Glomerular visceral epithelial cell (primary cell): ENCODE results near the gene USP11.
"Not testable (repeated sequence)": the region's sequence is repeated elsewhere in the genome, so short reads cannot be mapped to it uniquely, and the experiment has no call there.

Experiments
- DNase-seq: peaks from one replicate; pipeline ENCODE4 v3.0.0-alpha.2; 2016; ENCODE audit errors: extremely low spot score

Gene USP11

GRCh38 chrX:47247206-47247998 lies 14.6 kb downstream of the USP11 start:
- DNase-seq = peak; percentile 85

- no peak for DNase-seq
These were observed 15.2 kb downstream of the USP11 start for GRCh38 chrX:47247999-47248320.

GRCh38 chrX:47248576-47248975 lies 15.8 kb downstream of the USP11 start:
- DNase-seq = no peak

DNA sequence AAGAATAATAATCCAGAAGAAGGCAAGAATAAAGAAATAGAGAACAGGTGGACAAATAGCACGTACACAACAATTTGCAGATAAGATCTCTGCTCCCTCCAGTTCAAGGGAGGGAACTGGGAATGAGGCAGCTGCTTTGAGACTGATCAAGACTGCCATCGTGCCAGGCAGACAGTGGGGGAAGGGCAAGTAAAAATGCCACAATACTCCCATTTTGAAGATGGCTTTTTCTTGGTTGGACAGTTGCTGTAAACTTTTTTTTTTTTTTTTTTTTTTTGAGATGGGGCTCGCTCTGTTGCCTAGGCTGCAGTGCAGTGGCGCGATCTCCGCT lies 17.2 kb downstream of the USP11 start:
- no peak for DNase-seq

GRCh38 chrX:47257620-47258019 lies 24.8 kb downstream of the USP11 start:
- not testable (repeated sequence) for DNase-seq

GRCh38 chrX:47264483-47265173 lies 31.8 kb downstream of the USP11 start:
- DNase-seq = peak; percentile 32

DNA sequence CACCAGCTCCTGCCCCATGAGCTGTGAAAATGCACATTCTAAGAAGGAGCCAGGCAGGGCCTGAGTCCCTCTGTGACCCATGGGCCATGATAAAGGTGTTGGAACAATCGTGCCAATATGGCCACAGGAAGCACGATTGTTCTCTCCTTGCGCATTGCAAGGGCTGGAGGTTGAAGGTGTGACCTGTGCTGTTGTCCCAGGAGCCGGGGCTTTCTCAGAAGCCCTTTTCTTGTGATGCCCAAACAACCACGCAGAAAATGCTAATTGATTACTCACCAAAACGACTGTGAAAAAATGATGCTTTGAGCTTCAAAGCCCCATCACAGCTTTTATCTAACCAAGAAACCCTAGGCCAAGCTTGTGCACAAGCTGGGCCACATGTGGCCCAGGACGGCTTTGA lies 33.8 kb downstream of the USP11 start:
- no peak for DNase-seq

DNA sequence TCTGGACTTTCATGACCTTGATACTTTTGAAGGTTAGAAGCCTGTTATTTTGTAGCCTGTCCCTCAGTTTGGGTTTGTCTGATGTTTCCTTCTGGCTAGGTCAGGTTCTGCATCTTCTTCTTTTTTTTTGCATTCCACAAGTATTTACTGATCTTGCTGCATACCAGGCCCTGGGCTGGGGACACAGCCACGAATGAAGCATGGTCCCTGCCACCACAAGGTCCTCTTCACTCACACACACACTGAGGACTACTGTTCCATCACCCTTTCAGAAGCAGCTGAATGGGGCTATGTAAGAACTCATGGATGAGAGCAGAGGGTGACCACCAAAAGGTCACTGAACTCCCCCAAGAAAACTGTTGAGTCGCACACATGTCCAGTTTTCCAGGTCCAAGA lies 39.2 kb downstream of the USP11 start:
- DNase-seq = no peak

DNA sequence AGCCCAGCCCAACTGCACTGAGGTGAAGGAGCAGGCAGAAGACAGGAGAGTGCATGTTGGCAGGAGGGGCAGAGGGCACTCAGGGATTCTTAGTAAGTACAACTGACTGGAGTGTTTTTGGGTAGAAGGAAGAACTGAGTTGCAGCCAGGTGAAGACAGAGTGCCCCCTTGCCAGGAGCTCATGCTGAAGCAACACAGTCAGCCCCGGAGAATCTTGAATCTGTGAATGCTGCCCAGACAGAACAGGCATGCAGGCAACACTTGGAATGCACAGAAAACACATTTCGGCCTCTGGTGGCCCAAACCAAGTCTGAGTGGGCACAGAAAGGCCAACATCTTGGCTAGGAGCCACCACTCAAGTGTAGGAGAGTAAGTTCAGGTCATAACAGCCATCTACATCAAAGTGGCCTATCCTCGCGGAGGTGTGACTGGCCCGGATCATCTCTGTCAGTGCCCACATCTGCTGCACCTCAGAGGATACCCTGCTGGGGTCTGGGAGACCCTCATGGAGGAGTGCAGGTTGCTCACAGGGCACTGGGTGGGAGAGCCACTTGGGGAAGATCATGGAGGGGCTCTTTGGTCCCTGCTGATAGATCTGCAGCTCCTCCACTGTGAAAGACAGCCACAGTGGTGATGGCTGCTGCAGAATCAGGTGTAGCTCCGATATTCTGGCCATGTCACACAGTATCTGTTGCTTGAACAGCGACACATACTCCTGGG lies 40.4 kb downstream of the USP11 start:
- no peak for DNase-seq

DNA sequence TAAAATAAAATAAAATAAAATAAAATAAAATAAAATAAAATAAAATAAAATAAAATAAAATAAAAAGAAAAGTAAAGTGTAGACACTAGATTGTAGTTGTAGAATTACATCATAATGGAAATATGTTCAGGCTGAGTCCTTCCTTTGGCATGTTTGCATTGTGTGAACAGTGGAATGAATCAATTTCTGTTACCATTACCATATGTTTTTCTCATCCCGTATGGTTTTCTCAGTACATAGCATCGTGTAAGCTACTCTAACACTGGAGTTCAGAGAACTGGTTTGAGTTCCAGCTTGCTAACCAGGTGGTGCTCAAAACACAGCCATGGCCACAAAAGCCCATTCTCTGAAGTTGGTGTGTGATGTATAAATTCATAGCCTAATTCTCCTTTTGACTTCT lies 45.9 kb downstream of the USP11 start:
- DNase-seq = peak; percentile 12

GRCh38 chrX:47283015-47283771 lies 50.4 kb downstream of the USP11 start:
- DNase-seq = peak; percentile 30

DNA sequence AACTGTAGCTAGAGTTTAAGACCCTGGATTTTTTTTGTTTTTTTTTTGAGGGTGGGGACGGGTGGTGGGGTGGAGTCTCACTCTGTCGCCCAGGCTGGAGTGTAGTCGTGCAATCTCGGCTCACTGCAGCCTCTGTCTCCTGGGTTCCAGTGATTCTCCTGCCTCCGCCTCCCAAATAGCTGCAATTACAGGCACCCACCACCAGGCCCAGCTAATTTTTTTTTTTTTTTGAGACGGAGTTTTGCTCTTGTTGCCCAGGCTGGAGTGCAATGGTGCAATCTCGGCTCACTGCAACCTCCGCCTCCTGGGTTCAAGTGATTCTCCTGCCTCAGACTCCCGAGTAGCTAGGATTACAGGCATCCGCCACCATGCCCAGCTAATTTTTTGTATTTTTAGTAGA lies 51.8 kb downstream of the USP11 start:
- DNase-seq = not testable (repeated sequence)

GRCh38 chrX:47285836-47286320 lies 53.1 kb downstream of the USP11 start:
- no peak for DNase-seq

DNA sequence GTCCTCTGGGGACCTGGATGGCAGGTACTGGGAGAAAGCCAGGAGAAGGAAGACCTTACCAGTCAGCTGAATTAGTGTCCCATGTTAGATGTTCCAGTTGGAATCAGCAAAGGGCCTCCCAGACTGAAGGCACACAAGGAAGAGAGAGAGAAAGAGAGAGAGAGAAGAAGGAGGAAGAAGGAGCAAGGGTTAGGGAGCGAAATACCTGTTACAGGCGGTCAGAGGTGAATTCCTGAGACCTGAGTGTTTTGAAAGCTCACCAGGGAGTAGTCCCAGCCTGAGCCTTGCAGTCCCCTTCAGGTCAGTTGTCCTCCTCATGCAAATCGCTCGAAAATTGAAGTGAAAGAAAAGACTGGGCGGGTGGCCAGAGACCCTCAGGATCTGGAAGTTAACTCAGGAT lies 60.3 kb downstream of the USP11 start:
- no peak for DNase-seq

DNA sequence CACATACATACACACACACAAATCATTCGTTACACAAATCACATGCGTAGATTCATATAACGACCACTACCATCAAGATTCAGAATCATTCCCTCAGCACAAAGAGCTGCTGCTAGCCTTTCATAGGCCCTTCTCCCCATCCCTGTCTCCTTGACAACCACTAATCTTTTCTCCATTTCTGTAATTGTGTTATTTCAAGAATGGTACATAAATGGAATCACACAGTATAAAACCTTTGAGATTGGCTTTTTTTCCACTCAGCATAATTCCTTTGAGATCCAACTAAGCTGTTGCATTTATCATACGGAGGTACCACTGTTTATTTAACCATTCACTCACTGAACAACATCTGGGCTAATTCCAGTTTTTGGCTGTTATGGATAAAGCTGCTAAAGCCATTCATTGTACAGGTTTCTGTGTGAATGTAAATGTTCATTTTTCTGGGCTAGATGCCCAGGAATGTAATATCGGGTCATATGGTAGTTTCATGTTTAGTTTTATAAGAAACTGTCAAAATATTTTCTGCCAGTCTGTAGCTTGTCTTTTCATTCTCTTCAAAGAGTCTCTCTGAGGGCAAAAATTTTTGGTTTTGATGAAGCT lies 64.1 kb downstream of the USP11 start:
- DNase-seq = no peak

GRCh38 chrX:47297874-47298273 lies 65.1 kb downstream of the USP11 start:
- peak; percentile 5 for DNase-seq
